Activated CD4-positive, alpha-beta T cell treated with anti-CD3 and anti-CD28 coated beads, Interleukin-2, Interleukin-4, amounts not matched to agents 100 ng/mL and 50 ng/mL, durations not matched to agents 16 hours and 8 hours (primary cell): ENCODE measurements around the gene DYSF.

ENCODE experiments used
- DNase-seq: peaks from one replicate; pipeline ENCODE4 v3.0.0-alpha.2; 2020; ENCODE audit warnings: low spot score

DYSF gene

DNA sequence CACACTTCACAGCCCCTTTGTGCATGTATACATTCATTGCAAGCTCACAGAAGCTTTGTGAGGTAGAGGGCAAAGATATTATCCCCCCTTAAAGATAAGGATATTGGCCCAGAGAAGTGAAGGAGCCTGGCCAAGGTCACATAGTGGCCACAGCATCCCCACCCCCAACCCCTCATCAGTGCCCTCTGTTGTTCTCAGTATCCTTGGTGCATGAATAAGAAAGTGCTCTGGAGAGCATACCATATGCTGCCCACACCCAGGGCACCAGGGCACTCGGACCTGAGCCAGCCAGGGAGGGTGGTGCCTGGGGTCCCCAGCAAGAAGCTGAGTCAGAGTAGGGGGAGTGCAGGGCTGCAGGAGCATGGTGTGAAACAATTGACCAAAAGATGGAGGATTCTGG is 3.3 kb downstream of the DYSF start:
- no peak for DNase-seq

DNA sequence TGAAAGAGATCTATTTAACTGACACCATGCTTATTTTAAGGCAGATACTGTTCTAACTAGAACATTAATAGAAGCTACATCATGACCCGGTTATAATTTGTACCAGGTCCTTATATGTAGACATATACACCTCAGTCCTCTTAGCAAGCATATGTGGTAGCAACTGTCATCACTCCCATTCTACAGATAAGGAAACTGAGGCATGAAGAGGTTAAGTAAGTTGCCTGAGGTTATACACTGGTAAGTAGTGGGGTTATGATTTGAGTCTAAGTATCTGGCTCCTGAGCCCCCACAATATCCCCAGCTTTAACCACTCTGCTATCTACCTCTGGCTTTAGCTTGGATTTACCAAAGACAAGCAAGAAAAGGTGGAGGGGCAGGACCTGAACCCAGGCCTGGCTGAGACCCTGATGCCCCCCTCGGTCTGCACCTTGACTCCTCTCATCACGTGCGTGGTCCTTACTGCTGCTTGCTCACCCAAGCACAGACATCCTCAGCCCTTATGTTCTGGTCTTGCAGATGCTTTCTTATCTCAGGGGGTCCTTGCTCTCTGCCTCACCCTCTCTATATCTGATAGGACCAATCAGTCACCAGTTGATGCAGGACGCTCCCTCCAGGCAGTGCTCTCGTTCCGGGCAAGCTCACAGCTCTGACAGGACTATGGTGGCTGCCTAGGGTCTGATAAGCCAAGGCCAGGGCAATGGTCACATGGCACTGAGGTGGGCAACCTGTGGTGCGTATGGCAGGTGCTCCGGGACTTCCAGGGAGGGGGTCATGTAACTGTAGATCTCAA is 4.0 kb downstream of the DYSF start:
- DNase-seq = no peak

- DNase-seq = no peak
Measured at GRCh38 chr2:71457923-71458322, 4.6 kb downstream of the DYSF start.

DNA sequence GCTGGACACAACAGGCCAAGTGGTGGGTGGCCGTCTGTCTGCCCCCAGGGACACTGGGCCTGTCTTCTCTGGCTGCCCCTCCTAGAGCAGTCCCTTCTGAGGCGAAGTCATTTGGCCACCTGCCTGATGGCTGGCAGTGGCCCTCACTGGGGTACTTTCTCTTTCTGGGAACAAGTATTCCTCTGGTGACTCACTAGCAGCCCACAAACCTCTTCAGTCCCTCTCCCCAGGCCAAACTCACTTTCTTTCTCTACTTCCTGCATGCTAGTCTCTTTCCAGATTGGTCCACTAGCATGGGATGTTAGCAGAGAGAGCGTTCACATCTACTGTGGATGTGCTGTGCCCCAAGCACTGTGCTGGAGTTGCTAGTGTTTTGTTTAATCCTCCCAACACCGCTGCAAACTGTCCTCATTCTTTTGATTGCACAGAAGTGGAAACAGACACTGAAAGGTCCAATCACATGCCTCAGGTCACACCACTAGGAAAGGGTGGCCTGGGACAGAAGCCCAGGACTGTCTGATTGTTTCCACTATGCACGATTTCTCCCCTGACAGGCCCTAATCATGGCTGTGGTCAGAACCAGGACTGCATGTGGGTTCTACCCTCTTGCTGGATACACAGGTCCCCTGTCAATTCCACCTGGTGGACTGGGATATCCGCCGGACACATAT is 5.2 kb downstream of the DYSF start:
- DNase-seq = no peak

DNA sequence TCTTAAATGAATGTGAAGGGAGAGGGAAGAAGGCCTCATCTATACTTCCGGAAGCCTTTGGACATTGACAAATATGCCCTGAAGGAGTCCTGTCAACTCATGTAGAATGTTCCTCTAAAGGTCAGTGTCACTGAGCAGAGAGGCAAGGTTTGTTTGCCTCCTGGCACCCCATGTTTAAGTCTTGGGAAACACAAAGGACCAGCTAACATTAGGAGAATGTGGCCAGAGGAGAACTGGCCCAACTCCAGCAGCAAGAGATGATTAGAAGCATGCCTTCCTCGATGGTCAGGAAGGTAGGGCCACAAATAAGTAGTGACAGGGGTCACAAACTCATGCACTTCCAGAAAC is 5.7 kb downstream of the DYSF start:
- no peak for DNase-seq

DNA sequence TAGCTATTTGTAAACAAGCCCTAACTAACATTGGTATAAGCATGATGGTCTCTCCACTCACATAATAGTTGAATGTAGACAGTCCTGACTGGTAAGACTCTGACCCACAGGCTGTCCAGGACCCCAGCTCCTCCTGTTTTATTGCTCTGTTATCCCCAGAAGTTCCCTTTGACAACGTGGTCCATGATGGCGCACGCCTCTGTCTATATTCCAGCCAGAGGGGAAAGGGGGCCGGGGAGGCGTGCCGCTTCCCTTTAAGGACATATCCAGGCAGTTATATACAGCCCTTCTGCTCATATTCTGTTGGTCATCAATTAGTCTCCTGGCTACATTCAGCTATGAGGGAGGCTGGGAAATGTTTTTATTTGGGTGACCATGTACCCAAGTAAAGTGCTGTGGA is 6.7 kb downstream of the DYSF start:
- no peak for DNase-seq

DNA sequence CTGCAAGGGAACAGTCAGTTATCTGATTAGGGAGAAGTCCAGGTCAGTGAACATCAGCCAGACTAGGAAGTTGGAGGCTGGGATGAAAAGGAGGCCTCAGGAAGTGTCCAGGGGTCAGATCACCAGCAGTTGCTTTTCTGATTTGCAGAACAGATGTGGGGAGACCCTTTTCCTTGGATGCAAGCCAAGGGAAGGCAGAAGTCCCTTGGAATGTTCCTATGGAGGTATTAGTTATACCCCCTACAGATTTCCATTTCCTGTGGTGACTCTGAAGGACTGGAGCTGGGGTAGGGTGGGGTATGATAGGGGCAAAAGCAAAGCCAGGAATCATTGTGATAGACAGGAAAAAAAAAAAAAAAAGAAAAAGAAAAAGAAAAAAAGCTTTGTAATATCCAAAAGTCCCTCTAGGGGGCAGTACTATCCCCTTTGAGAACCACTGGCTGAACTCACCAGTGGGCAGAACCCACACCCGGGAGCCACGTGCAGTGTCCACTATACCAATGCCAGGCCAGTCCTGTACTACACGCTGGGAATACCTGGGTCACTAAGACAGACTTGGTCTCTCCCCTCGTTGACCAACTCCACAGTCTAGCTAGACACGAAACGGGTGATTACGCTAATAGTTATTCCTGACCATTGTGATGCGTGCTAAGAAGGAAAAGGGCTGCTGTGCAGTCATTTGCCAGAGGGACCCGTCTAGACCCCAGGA is 7.4 kb downstream of the DYSF start:
- no peak for DNase-seq

DNA sequence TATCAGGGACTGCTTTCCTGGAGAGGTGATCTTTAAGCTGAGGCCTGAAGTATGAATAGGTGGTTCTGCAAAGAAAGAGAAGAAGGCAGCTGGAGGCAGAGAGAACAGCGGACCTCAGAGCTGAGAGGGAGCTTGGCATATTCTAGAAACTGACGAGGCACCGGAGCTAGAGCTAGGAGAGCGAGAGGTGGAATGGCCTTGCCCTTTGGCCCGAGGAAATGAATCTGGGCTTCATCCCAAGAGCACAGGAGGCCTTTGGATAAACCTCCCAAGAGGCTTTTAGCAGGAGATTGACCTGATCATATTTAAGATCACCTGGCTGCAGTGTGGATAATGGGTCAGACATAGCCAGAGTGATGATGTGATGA is 7.9 kb downstream of the DYSF start:
- DNase-seq = no peak

GRCh38 chr2:71462056-71462605 is 8.8 kb downstream of the DYSF start:
- DNase-seq = no peak

DNA sequence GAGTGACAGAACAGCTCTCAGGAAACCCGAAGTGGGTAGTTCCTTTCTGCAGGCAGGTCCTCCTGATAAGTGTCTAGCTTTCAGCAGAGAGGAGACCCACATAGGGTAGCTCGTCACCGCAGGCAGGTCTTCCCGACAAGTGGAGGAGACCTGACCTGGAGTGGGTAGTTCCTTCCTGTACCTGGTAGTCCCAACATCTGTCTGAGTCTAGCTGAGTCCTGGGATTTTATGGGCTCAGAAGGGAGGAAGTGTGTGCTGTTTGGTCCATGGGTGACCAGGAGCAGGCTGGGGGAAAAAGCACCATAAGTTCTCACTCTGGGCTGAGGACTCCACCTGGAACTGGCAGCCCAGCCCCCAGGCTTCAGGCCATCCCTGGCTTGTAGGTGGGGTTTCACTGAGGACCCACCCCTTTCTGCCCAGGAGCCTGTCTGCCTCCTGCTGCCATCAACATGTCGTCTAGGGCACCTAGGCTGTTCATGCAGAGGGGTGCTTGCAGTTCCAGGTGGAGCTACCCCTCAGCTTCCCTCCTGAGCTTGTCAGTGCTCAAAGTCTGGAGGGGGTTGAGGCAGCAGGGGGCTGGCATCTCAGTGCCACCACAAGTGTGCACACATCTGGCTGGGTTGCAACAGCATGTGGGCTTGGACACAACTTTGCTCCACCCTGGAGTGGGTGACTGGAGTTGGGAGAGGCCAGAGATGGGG is 9.4 kb downstream of the DYSF start:
- no peak for DNase-seq

DNA sequence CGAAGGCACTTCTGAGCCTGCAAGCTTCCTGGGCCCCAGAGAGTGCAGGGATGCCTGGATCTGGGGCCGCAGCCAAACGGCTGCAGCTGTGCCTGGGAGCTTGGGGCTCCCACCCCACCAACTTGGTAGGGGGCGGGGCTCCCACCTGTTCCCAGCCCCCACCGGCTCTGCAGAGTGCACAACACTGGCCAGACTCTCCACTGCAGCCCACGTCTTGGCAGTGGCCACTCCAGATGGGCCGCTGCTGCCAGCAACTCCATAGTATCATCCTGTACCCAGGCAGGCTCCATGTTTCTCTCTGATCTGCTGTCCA is 9.9 kb downstream of the DYSF start:
- no peak for DNase-seq

GRCh38 chr2:71464389-71464788 is 11.0 kb downstream of the DYSF start:
- DNase-seq = no peak

- no peak for DNase-seq
Measured at GRCh38 chr2:71465356-71465755, 12.0 kb downstream of the DYSF start.

GRCh38 chr2:71465961-71466300 is 12.6 kb downstream of the DYSF start:
- DNase-seq = no peak

GRCh38 chr2:71466301-71467179 is 13.2 kb downstream of the DYSF start:
- no peak for DNase-seq

- DNase-seq = no peak
Measured at GRCh38 chr2:71467180-71467815, 13.9 kb downstream of the DYSF start.

DNA sequence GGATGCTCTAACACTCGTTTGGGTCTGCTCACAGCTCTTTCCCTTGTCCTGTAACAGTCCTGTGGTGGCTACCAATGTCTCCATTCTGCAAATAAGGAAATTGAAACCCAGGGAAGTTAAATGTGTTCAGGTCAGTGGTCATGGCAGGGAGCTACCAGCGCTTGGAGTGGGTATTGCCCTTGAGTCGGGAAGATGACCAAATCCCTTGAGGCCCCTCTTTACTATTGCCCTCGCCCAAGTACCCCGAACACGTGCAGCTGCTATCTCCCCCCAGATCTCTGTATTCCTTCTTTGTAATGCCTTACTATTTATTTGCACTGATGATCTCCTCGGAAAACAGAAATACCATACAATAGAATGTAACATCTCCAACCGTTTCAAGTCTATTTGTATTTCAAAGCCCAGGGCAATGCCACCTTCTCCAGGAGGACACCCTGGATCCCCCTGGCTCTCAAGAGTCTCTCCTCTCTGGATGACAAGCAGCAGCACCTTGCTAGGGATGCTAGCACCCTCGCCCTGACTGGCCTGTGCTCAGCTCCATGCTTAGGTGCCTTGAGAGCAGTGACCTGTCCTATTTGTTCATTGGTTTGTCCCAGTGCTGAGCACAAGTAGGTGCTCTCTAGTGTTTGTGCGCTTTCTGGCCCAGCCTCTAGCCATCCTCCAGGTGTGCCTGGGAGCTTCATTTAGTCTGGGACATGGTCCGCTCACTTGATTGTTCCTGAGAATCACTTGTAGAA is 15.1 kb downstream of the DYSF start:
- DNase-seq = no peak

DNA sequence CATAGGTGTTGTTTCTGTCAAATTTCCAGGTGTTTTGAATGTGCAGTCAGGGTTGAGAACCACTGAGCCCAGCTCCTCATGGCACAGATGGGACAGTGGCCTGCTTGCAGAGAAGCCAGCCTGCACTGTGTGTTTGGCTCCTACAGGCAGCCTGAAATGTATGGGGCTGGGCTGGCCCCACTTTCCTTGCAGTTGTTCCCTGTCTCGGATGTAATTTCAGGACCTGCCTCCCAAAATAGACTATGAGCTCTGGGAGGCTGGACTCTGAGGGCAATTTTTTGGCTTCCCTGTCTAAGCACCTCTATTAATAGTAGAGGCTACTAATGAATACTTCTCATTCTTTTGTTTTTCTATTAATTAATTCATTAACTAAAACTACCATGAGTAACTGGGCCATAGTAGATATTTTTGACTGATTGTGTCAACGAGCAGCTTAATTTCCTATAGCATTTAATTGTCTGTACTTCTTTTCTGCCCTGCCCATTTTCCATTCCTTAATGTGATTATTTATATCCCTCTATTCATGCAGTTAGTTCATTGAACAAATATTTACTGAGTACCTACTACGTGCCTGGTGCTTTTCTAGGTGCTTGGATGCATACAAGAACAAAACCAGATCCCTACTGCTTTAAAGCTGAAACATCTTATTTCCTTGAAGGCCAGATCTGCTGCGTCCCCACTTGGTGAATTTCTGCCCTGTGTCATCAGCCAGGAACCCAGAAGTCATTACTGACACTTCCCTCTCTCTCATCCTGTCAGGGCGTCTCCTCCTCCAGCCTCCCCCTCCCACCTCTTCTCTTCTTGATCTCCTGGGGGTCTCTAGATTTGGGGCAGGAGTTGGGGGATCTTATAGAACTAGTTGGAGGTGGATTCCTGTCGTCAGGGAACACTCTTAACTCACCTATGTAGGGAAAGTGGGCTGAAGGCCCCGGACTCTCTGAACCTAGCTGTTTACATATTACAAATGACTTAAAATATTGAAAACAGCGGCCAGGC is 16.3 kb downstream of the DYSF start:
- no peak for DNase-seq

DNA sequence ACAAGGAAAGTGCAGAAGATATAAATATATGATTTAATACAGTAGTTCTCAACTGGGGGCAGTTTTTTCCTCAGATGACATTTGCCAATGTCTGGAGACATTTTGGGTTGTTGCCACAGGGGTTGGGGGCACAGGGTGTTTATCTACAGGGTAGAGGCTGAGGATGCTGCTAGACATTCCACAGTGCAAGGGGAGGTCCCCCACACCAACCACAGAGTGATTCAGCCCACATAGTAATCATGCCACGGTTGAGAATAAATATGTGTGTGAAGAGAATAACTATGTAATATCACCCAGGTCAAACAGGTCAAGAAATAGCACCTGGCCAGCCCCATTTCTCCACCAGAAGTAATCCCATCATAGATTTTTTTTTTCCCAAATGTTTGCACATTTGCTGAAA is 17.9 kb downstream of the DYSF start:
- no peak for DNase-seq
